HepG2 (cell line): ENCODE measurements around the gene IKBKE.

Experiments used
- TGIF2 ChIP-seq: IDR thresholded peaks from 2 replicates; pipeline ENCODE4 v1.6.1; 2016; ENCODE audit warnings: control low read depth, missing compliant biosample characterization
- ZNF264 ChIP-seq: sonication (generic); formaldehyde crosslinking; IDR thresholded peaks from 2 replicates; pipeline ENCODE4 v1.4.0; 2020; ENCODE audit warnings: missing genetic modification reagents

DNA sequence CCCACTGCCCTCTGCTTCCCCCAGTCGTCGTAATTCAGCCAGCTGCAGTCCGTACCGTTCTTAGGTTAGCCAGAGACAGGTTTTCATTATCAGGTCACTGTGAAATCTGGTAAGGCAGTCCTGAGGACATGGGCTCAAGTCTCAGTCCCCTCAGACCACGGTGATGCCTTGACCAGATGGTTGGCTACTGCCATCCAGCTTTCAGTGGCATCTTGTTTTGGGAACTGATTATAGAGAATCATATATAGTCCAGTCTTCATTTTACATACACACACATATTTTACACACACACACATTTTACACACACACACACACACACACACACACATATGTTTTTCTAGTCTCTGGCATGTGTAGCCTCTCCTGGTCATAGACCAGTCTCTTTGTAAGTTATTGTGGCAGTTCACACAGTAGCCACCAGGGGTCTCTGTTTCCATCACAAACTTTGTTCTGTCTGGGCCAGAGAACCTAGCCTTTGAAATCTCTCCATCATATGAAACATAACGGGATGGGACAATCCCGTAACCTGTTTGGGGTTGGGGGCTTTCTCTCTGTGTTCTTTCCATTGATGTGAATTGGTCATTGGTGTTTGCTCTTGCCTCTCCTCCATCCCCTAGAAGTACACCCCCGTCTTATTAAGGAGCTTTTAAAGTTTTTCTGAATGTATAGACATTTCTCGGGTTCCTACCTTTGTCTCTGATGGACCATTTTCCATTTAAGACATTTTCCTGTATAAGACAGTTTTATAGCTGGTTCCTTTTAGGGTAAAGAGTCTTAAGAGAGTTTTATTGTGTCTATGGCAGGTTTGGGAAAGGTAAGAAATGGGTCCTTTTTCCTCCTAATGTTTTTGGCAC lies 8.4 kb upstream of the IKBKE start:
- TF ChIP-seq TGIF2 (CRISPR knock-in tag) (no peak), ZNF264 (CRISPR knock-in tag) (no peak)
